Large intestine (tissue), 3 donors: ENCODE measurements around the gene PDSS1. TPM values are rescaled to one million over a fixed set of nuclear protein-coding genes. Genes with fewer than 3 reads are reported as not detected.

Source experiments
- DNase-seq, 2 donors: peaks; one replicate each; pipeline versions ENCODE4 v3.0.0 to v3.0.0-alpha.2; 2013
- H3K27ac ChIP-seq: one replicate; pipeline ENCODE4 v1.5.1; 2013; ENCODE audit warnings: low read length
- H3K27me3 ChIP-seq: 2 replicates; pipeline ENCODE4 v1.6.1; 2013; ENCODE audit warnings: low read length; ENCODE audit not compliant: control insufficient read depth, insufficient read depth
- H3K36me3 ChIP-seq: 2 replicates; pipeline ENCODE4 v1.6.1; 2013; ENCODE audit warnings: low read length; ENCODE audit not compliant: control insufficient read depth, insufficient read depth
- H3K4me1 ChIP-seq: one replicate; pipeline ENCODE4 v1.6.1; 2013; ENCODE audit warnings: low read length; ENCODE audit not compliant: control insufficient read depth, insufficient read depth
- H3K4me3 ChIP-seq: one replicate; pipeline ENCODE4 v1.5.1; 2013; ENCODE audit warnings: low read length
- H3K9me3 ChIP-seq: one replicate; pipeline ENCODE4 v1.6.1; 2013; ENCODE audit warnings: mild to moderate bottlenecking, low read depth, low read length, moderate library complexity; ENCODE audit not compliant: control insufficient read depth
- WGBS: methylation state at CpG from one replicate; pipeline ENCODE4 v1.1.5; 2013; ENCODE audit warnings: low lambda C conversion rate; ENCODE audit not compliant: insufficient coverage; 5-methylcytosine and 5-hydroxymethylcytosine counted together
- polyA plus RNA-seq: library from polyadenylated mRNA; unstranded; fragments of 120-200 nt; gene quantifications from one replicate; pipeline ENCODE4 v1.2.1, GENCODE V29; 2013

Gene PDSS1
- polyA plus RNA-seq, 1 donor = 18.0 TPM

DNA sequence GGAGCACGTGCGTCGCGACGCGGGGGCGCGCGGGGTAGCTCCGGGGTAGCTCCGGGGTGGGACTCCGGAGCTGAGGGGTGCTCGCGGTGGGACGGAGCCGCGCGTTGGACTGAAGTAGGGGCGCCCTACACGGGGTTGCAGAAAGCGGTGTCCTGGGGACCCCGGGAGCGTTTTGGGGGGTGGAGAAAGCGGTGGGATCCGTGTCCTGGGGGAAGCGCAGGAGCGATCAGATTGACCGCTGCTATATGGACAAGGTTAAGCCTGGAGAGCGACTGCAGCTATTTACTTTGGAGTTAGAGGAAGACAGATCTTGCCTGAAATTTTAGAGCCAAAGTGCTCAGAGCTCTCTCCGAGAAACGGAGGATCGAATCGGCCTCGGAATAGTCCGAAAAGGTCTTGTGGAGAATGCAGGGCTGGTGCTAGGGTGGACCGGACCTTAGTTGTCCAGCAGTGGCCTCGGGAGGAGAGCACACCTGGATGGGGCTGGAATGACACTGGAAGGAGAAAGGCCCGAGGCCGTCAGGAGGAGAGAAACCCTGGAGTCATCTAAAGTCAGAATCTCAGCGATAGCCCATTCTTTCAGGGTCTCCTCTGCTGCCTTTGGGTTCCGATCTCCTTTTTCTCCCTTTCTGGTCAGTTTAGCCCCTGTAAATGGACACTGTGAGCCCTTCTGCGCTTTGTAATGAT lies 564 bp downstream of the PDSS1 start:
- Histone ChIP-seq H3K27me3 (no peaks in the 10 kb centered on the region), H3K9me3 (peaks cover 3% of the 10 kb centered on the region), H3K36me3 (peaks cover 1% of the 10 kb centered on the region), H3K27ac (peak overlapping the region; percentile 81), H3K4me1 (peaks cover 27% of the 10 kb centered on the region), H3K4me3 (peak overlapping the region; percentile 68)
- DNase-seq = peak in 1 of 2 donors; percentile 41
- WGBS = 20% methylated on average over 1 of the region's 42 CpGs

DNA sequence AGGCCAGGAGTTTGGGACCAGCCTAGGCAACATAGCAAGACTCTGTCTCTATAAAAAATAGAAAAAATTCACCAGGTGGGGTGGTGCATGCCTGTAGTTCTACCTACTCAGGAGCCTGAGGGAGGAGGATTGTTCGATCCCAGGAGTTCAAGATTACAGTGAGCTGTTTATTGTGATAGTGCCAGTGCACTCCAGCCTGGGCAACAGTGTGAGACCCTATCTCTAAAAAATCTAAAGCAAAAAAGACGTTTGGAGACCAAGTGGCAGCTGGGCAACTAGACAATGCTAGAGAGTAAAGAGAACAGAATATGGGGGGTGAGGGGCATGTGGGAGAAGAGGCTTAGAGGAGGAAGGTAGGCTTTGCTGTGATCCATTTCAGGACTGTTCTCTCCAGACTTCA lies 1.4 kb downstream of the PDSS1 start:
- 20% methylated on average over 1 of the region's 2 CpGs for WGBS
- H3K9me3 ChIP-seq = peaks cover 3% of the 10 kb centered on the region
- no peak overlapping the region for H3K27ac ChIP-seq
- peaks cover 27% of the 10 kb centered on the region for H3K4me1 ChIP-seq
- peaks cover 3% of the 10 kb centered on the region for H3K36me3 ChIP-seq
- no peak for DNase-seq
- H3K4me3 ChIP-seq = peak overlapping the region; percentile 68
- no peaks in the 10 kb centered on the region for H3K27me3 ChIP-seq

DNA sequence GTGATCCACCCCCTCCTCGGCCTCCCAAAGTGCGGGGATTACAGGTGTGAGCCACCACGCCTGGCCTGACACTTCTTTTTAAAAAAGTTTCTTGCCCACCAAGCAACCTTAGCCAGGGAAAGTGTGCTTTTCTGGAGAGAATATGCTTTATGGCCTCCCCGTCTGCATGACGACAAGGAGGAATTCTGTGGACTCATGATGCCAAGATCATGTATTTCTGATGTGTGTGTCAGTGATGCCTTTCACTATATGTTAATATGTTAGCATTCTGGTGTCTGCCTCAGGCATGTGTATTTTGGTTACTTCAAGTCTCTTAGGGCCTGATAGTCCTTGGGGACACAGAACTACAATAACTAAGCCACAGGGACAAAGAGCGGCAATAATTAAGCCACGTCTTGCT lies 2.1 kb downstream of the PDSS1 start:
- Histone ChIP-seq H3K36me3 (peaks cover 3% of the 10 kb centered on the region), H3K27ac (no peak overlapping the region), H3K9me3 (peaks cover 3% of the 10 kb centered on the region), H3K4me1 (peaks cover 27% of the 10 kb centered on the region), H3K27me3 (no peaks in the 10 kb centered on the region), H3K4me3 (no peak overlapping the region)
- no peak for DNase-seq
- no CpG with 5 or more reads among the region's 7 CpGs for WGBS

DNA sequence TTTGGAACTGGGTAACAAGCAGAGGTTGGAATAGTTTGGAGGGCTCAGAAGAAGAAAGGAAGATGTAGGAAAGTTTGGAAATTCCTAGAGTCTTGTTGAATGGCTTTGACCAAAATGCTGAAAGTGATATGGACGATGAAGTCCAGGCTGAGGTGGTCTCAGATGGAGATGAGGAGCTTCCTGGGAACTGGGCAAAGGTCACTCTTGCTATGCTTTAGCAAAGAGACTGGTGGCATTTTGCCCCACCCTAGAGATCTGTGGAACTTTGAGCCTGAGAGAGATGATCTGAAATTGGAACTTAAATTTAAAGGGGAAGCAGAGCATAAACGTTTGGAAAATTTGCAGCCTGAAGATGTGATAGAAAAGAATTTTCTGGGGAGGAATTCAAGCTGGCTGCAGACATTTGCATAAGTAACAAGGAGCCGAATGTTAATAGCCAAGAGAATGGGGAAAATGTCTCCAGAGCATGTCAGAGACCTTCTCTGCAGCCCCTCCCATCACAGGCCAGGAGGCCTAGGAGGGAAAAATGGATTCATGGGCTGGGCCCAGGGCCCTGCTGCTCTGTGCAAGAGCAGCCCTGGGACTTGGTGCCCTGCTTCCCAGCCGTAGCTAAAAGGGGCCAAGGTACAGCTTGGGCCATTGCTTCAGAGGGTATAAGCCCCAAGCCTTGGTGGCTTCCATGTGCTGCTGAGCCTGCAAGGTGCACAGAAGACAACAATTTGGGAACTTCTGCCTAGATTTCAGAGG lies 3.6 kb downstream of the PDSS1 start:
- H3K4me3 ChIP-seq = no peak overlapping the region
- H3K27me3 ChIP-seq = no peaks in the 10 kb centered on the region
- H3K4me1 ChIP-seq = peaks cover 27% of the 10 kb centered on the region
- H3K9me3 ChIP-seq = peaks cover 3% of the 10 kb centered on the region
- DNase-seq = peak; percentile 37 to 67
- WGBS = 20% methylated on average over 1 of the region's 4 CpGs
- H3K27ac ChIP-seq = peak overlapping the region; percentile 66
- H3K36me3 ChIP-seq = peaks cover 16% of the 10 kb centered on the region

DNA sequence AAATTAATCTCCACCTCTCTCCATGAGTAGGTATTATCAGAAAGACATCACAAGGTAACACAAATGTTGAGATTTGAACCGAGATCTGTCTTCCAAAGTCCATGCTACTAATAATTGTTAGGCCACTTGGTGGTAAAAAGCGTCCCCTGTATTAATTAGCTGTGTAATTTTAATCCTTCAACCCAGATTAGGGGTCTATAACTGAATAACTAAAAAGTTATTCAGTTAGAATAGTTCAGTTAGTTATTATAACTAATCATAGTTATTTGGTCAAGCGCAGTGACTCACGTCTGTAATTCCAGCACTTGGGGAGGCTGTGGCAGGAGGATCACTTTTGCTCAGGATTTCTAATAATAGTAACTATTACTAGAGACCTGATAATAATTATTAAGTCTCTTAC lies 5.6 kb downstream of the PDSS1 start:
- Histone ChIP-seq H3K27ac (no peak overlapping the region), H3K4me1 (peaks cover 25% of the 10 kb centered on the region), H3K27me3 (no peaks in the 10 kb centered on the region), H3K9me3 (peaks cover 3% of the 10 kb centered on the region), H3K36me3 (peaks cover 35% of the 10 kb centered on the region), H3K4me3 (no peak overlapping the region)
- no peak for DNase-seq
- WGBS = 50% methylated on average over 1 of the region's 4 CpGs

DNA sequence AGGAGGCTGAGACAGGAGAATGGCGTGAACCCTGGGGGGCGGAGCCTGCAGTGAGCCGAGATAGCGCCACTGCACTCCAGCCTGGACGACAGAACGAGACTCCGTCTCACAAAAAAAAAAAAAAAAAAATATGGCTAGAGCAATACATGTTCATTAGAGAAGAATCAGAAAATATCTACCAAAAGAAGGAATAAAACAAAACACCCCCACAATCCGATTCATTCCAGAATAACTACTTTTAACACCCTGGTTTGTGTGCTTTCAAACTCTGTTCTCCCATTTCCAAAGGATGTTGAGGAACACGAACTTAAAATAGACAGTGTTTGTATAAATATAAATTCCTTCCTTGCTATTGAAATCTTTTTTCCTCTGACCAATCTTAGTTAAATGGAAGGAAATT lies 6.5 kb downstream of the PDSS1 start:
- Histone ChIP-seq H3K4me3 (no peak overlapping the region), H3K9me3 (peaks cover 3% of the 10 kb centered on the region), H3K27me3 (no peaks in the 10 kb centered on the region), H3K27ac (no peak overlapping the region), H3K4me1 (peaks cover 25% of the 10 kb centered on the region), H3K36me3 (peaks cover 43% of the 10 kb centered on the region)
- 73% methylated on average over 2 of the region's 9 CpGs for WGBS
- DNase-seq = no peak

DNA sequence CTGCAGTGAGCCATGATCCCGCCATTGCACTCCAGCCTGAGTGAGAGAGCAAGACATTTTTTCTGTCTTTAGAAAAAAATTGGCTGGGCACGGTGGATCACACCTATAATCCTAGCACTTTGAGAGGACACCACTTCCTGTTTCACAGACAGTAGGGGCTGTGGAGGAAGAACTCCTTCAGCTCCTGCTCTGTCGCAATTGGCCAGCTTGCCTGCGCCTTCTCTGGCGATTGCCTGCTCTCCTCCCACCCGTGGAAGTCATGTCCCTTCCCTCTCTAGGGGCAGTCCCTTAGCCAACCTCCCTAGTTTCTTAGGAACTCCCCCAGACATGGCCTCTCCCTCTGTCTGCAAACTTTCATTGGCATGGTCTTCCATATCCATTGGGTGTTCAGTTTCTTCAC lies 8.7 kb downstream of the PDSS1 start:
- H3K27ac ChIP-seq = no peak overlapping the region
- peaks cover 9% of the 10 kb centered on the region for H3K4me1 ChIP-seq
- DNase-seq = no peak
- H3K9me3 ChIP-seq = peaks cover 2% of the 10 kb centered on the region
- peaks cover 49% of the 10 kb centered on the region for H3K36me3 ChIP-seq
- no peak overlapping the region for H3K4me3 ChIP-seq
- H3K27me3 ChIP-seq = no peaks in the 10 kb centered on the region
- no CpG with 5 or more reads among the region's 6 CpGs for WGBS

DNA sequence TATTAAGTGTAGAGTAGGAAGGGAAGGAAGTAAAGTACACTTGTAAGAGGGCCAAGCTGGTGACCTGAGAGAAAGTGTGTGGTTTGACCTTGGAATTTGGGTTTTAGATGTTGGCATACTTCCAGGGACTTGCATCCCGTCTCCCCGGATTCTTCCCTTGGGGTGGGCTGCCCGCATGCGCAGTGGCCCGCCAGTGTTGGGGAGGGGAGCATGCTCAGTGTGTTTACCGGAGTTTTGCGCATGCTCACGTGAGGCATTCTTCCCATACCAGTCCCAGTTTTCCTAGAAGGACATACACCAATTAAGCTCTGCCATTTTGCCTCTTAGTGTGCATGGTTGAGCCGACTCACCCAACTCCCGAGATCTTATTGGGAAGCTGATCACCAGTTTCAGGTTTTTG lies 9.4 kb downstream of the PDSS1 start:
- Histone ChIP-seq H3K27ac (no peak overlapping the region), H3K9me3 (no peaks in the 10 kb centered on the region), H3K4me3 (no peak overlapping the region), H3K36me3 (peaks cover 49% of the 10 kb centered on the region), H3K27me3 (no peaks in the 10 kb centered on the region), H3K4me1 (peaks cover 3% of the 10 kb centered on the region)
- WGBS = no CpG with 5 or more reads among the region's 10 CpGs
- no peak for DNase-seq

DNA sequence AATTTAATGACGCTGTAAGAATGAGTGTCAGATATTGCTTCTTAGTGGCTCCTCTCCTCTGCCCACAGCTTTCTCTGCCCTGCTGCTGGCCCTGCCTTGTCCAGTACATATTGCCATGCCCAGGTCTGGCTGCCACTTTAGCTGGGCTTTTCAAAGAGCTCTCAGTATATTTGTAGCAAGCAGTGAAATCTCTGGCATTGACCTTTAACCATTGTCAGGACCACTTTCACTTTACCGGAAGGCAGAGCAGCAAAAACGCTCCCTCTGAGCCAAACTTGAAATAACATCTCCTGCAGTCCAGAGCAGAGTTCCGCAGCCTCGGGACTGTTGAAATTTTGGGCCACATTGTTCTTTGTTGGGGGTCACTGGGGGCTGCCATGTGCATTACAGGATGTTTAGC lies 13.8 kb downstream of the PDSS1 start:
- Histone ChIP-seq H3K36me3 (peaks cover 35% of the 10 kb centered on the region), H3K27ac (no peak overlapping the region), H3K4me3 (no peak overlapping the region), H3K9me3 (no peaks in the 10 kb centered on the region), H3K27me3 (no peaks in the 10 kb centered on the region), H3K4me1 (peaks cover 20% of the 10 kb centered on the region)
- no CpG with 5 or more reads among the region's 5 CpGs for WGBS
- DNase-seq = no peak

DNA sequence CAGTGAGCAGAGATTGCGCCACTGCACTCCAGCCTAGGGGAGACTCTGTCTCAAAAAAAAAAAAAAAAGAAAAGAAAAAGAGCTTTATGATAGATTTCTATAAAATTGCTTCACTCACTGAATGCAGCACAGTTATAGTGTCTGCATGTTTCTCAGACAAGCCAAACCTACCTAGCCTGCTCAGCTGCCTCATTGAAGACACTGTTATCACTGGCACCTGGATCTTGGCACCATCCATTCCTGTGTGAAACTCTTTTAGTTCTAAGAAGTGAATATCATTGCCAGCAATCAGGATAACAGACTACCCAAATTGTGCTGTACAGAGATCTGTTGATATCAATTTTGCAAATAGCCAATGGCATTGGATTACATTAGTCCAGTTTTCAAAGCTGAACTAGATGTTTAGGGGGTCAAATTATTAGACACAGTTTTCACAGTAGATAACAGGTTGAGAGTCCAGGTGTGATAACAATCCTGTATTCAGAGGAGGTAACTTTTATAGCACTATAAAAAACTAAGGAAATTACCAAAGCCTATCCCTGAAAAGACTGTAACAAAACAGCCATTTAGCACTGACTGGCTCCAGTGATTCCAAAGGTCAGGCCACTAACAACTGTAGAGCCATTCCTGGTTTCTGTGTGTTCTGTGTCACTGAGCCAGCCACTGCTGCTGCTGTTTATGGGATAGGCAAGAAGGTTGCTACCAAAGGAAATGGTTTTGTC lies 17.1 kb downstream of the PDSS1 start:
- WGBS = no CpG with 5 or more reads among the region's 1 CpG
- Histone ChIP-seq H3K27ac (peak overlapping the region; percentile 77), H3K4me1 (peaks cover 28% of the 10 kb centered on the region), H3K36me3 (peaks cover 24% of the 10 kb centered on the region), H3K27me3 (no peaks in the 10 kb centered on the region), H3K9me3 (no peaks in the 10 kb centered on the region), H3K4me3 (no peak overlapping the region)
- DNase-seq = peak; percentile 87 to 95
